GM18858 (cell line): ENCODE measurements around the gene CERT1.
A peak's percentile ranks its signal among the peaks of the same experiment; 100 is the strongest.
"Not testable (repeated sequence)": the region's sequence is repeated elsewhere in the genome, so short reads cannot be mapped to it uniquely, and the experiment has no call there.

ENCODE experiments used
- ATAC-seq: cut with Tn5 transposase; IDR thresholded peaks from one replicate; pipeline ENCODE4 v1.9.1; 2021; ENCODE audit not compliant: unreplicated experiment

The CERT1 gene

GRCh38 chr5:75356719-75357118, 154.7 kb downstream of the CERT1 start:
- ATAC-seq = no peak

GRCh38 chr5:75355236-75355635, 156.2 kb downstream of the CERT1 start:
- no peak for ATAC-seq

GRCh38 chr5:75351139-75351926, 160.1 kb downstream of the CERT1 start:
- no peak for ATAC-seq

- no peak for ATAC-seq
These were observed 161.8 kb downstream of the CERT1 start for GRCh38 chr5:75349663-75350062.

GRCh38 chr5:75348241-75348640, 163.2 kb downstream of the CERT1 start:
- no peak for ATAC-seq

- no peak for ATAC-seq
These were observed 168.6 kb downstream of the CERT1 start for GRCh38 chr5:75342836-75343235.

- no peak for ATAC-seq
These were observed 169.5 kb downstream of the CERT1 start for GRCh38 chr5:75341934-75342333.

- ATAC-seq = no peak
These were observed 170.5 kb downstream of the CERT1 start for GRCh38 chr5:75340714-75341478.

GRCh38 chr5:75338408-75338807, 173.0 kb downstream of the CERT1 start:
- ATAC-seq = no peak

GRCh38 chr5:75337366-75338021, 173.9 kb downstream of the CERT1 start:
- no peak for ATAC-seq

GRCh38 chr5:75336615-75337336, 174.7 kb downstream of the CERT1 start, which contains the start of gene HMGCR:
Gene HMGCR, plus strand, starts transcription at chr5:75337220. Its CDS starts 5,386 bp downstream, at chr5:75342606.
- peak; percentile 95 for ATAC-seq

GRCh38 chr5:75335952-75336614, 175.3 kb downstream of the CERT1 start:
- no peak for ATAC-seq

GRCh38 chr5:75335486-75335885, 175.9 kb downstream of the CERT1 start:
- ATAC-seq = no peak

- ATAC-seq = not testable (repeated sequence)
These were observed 177.0 kb downstream of the CERT1 start for GRCh38 chr5:75334413-75334812.

- not testable (repeated sequence) for ATAC-seq
These were observed 177.7 kb downstream of the CERT1 start for GRCh38 chr5:75333759-75334158.

- no peak for ATAC-seq
These were observed 180.0 kb downstream of the CERT1 start for GRCh38 chr5:75331095-75332090.

GRCh38 chr5:75330404-75330803, 181.0 kb downstream of the CERT1 start:
- no peak for ATAC-seq
